ENCODE data around the gene SLC10A7. TPM values are rescaled to one million over a fixed set of nuclear protein-coding genes. Genes with fewer than 3 reads are reported as not detected.

SLC10A7 gene
- total and polyA plus RNA-seq, 7 experiments from 2014 or later: 7.9 to 26.8 (median 15.0) TPM

GRCh38 chr4:146382194-146382593, 139.5 kb downstream of the SLC10A7 start:
- Mint-ChIP-seq H3K9me3 (peaks cover 0 to 2% (median 0%) of the 10 kb centered on the region in 11 donors), H3K27ac (no peak overlapping the region), H3K36me3 (peaks cover 0 to 15% (median 0%) of the 10 kb centered on the region in 5 donors), H3K4me1 (peaks cover 0 to 16% (median under 1%) of the 10 kb centered on the region in 7 donors), H3K27me3 (no peaks in the 10 kb centered on the region), H3K4me3 (no peak overlapping the region)
- no peaks in the 10 kb centered on the region for H3K36me3 ChIP-seq (ENCODE audit: control insufficient read depth in 2 of 3, insufficient read depth in 3 of 3, low read length in 3 of 3)
- DNase-seq (no peak), ATAC-seq (no peak)
- CTCF ChIA-PET: interaction anchor here (0.5 kb wide), 1 partner anchor 562 kb away, joined by 3 read pairs; no protein-coding TSS in a partner anchor
- H3K4me1 ChIP-seq (ENCODE audit: control insufficient read depth in 2 of 2, insufficient read depth in 2 of 2, low read length in 2 of 2): no peaks in the 10 kb centered on the region
- POLR2A ChIA-PET: no interaction called here
- intact Hi-C loops (cut with micrococcal nuclease): no loop called here
- H3K9me3 ChIP-seq (ENCODE audit: control insufficient read depth in 2 of 3, low read length in 3 of 3): no peaks in the 10 kb centered on the region
- no peak overlapping the region for H3K4me3 ChIP-seq (ENCODE audit: low read length)
- no peak overlapping the region for H3K27ac ChIP-seq (ENCODE audit: low read depth, low read length)
- no peaks in the 10 kb centered on the region for H3K27me3 ChIP-seq (ENCODE audit: control insufficient read depth in 2 of 2, insufficient read depth in 2 of 2, low read length in 2 of 2)

- H3K4me1 Mint-ChIP-seq: peaks cover 0 to 13% (median 0%) of the 10 kb centered on the region in 7 donors
- no peak overlapping the region for H3K27ac Mint-ChIP-seq
- H3K27me3 ChIP-seq (ENCODE audit: control insufficient read depth in 2 of 2, insufficient read depth in 2 of 2, low read length in 2 of 2): no peaks in the 10 kb centered on the region
- H3K27me3 Mint-ChIP-seq: no peaks in the 10 kb centered on the region
- ChIA-PET CTCF (no interaction called here), POLR2A (no interaction called here)
- H3K27ac ChIP-seq (ENCODE audit: low read depth, low read length): no peak overlapping the region
- H3K9me3 ChIP-seq (ENCODE audit: control insufficient read depth in 2 of 3, low read length in 3 of 3): no peaks in the 10 kb centered on the region
- no peaks in the 10 kb centered on the region for H3K4me1 ChIP-seq (ENCODE audit: control insufficient read depth in 2 of 2, insufficient read depth in 2 of 2, low read length in 2 of 2)
- H3K36me3 Mint-ChIP-seq: peaks cover 0 to 16% (median 0%) of the 10 kb centered on the region in 5 donors
- DNase-seq (no peak), ATAC-seq (no peak)
- H3K36me3 ChIP-seq (ENCODE audit: control insufficient read depth in 2 of 3, insufficient read depth in 3 of 3, low read length in 3 of 3): no peaks in the 10 kb centered on the region
- no peak overlapping the region for H3K4me3 Mint-ChIP-seq
- intact Hi-C loops (cut with micrococcal nuclease): no loop called here
- no peak overlapping the region for H3K4me3 ChIP-seq (ENCODE audit: low read length)
- H3K9me3 Mint-ChIP-seq: peaks cover 0 to 4% (median 0%) of the 10 kb centered on the region in 11 donors
Observed at GRCh38 chr4:146381263-146381872, 140.4 kb downstream of the SLC10A7 start.

- Histone ChIP-seq H3K9me3 (ENCODE audit: control insufficient read depth in 2 of 3, low read length in 3 of 3) (no peaks in the 10 kb centered on the region), H3K27ac (ENCODE audit: low read depth, low read length) (no peak overlapping the region), H3K36me3 (ENCODE audit: control insufficient read depth in 2 of 3, insufficient read depth in 3 of 3, low read length in 3 of 3) (no peaks in the 10 kb centered on the region), H3K27me3 (ENCODE audit: control insufficient read depth in 2 of 2, insufficient read depth in 2 of 2, low read length in 2 of 2) (no peaks in the 10 kb centered on the region), H3K4me3 (ENCODE audit: low read length) (no peak overlapping the region), H3K4me1 (ENCODE audit: control insufficient read depth in 2 of 2, insufficient read depth in 2 of 2, low read length in 2 of 2) (no peaks in the 10 kb centered on the region)
- ChIA-PET POLR2A (no interaction called here), CTCF (no interaction called here)
- Mint-ChIP-seq H3K4me3 (no peak overlapping the region), H3K4me1 (peaks cover 0 to 10% (median 0%) of the 10 kb centered on the region in 7 donors), H3K9me3 (peaks cover 0 to 4% (median 0%) of the 10 kb centered on the region in 11 donors), H3K27ac (no peak overlapping the region), H3K36me3 (peaks cover 0 to 17% (median 0%) of the 10 kb centered on the region in 5 donors), H3K27me3 (no peaks in the 10 kb centered on the region)
- no peak for ATAC-seq
- DNase-seq: no peak
- intact Hi-C loops (cut with micrococcal nuclease): no loop called here
Observed at GRCh38 chr4:146379744-146380143, 142.0 kb downstream of the SLC10A7 start.

- intact Hi-C loops (cut with micrococcal nuclease): no loop called here
- Histone ChIP-seq H3K4me1 (ENCODE audit: control insufficient read depth in 2 of 2, insufficient read depth in 2 of 2, low read length in 2 of 2) (no peaks in the 10 kb centered on the region), H3K27ac (ENCODE audit: low read depth, low read length) (no peak overlapping the region), H3K27me3 (ENCODE audit: control insufficient read depth in 2 of 2, insufficient read depth in 2 of 2, low read length in 2 of 2) (no peaks in the 10 kb centered on the region), H3K9me3 (ENCODE audit: control insufficient read depth in 2 of 3, low read length in 3 of 3) (no peaks in the 10 kb centered on the region), H3K4me3 (ENCODE audit: low read length) (no peak overlapping the region), H3K36me3 (ENCODE audit: control insufficient read depth in 2 of 3, insufficient read depth in 3 of 3, low read length in 3 of 3) (no peaks in the 10 kb centered on the region)
- H3K4me1 Mint-ChIP-seq: peaks cover 0 to 40% (median 18%) of the 10 kb centered on the region in 7 donors
- no peak overlapping the region for H3K27ac Mint-ChIP-seq
- ChIA-PET CTCF (no interaction called here), POLR2A (no interaction called here)
- no peaks in the 10 kb centered on the region for H3K27me3 Mint-ChIP-seq
- H3K36me3 Mint-ChIP-seq: peaks cover 0 to 13% (median 0%) of the 10 kb centered on the region in 5 donors
- peaks cover 0 to 3% (median 0%) of the 10 kb centered on the region in 11 donors for H3K9me3 Mint-ChIP-seq
- DNase-seq: no peak
- no peak for ATAC-seq
- H3K4me3 Mint-ChIP-seq: no peak overlapping the region
Observed at GRCh38 chr4:146371812-146372211, 149.9 kb downstream of the SLC10A7 start.

GRCh38 chr4:146370841-146371240, 150.9 kb downstream of the SLC10A7 start:
- CTCF ChIA-PET: no interaction called here

GRCh38 chr4:146369446-146369845, 152.3 kb downstream of the SLC10A7 start:
- no peaks in the 10 kb centered on the region for H3K27me3 Mint-ChIP-seq
- no peak for DNase-seq
- Histone ChIP-seq H3K9me3 (ENCODE audit: control insufficient read depth in 2 of 3, low read length in 3 of 3) (no peaks in the 10 kb centered on the region), H3K36me3 (ENCODE audit: control insufficient read depth in 2 of 3, insufficient read depth in 3 of 3, low read length in 3 of 3) (no peaks in the 10 kb centered on the region), H3K27me3 (ENCODE audit: control insufficient read depth in 2 of 2, insufficient read depth in 2 of 2, low read length in 2 of 2) (no peaks in the 10 kb centered on the region), H3K4me1 (ENCODE audit: control insufficient read depth in 2 of 2, insufficient read depth in 2 of 2, low read length in 2 of 2) (no peaks in the 10 kb centered on the region), H3K4me3 (ENCODE audit: low read length) (no peak overlapping the region), H3K27ac (ENCODE audit: low read depth, low read length) (no peak overlapping the region)
- POLR2A ChIA-PET: no interaction called here
- intact Hi-C loops (cut with micrococcal nuclease): no loop called here
- no peak overlapping the region for H3K27ac Mint-ChIP-seq
- no peak overlapping the region for H3K4me3 Mint-ChIP-seq
- no peak for ATAC-seq
- peaks cover 0 to 3% (median under 1%) of the 10 kb centered on the region in 11 donors for H3K9me3 Mint-ChIP-seq
- CTCF ChIA-PET: no interaction called here
- H3K4me1 Mint-ChIP-seq: peaks cover 0 to 40% (median 18%) of the 10 kb centered on the region in 7 donors
- H3K36me3 Mint-ChIP-seq: peaks cover 0 to 6% (median 1%) of the 10 kb centered on the region in 5 donors

More at GRCh38 chr4:146370841-146371240, 150.9 kb downstream of the SLC10A7 start:
- DNase-seq (no peak), ATAC-seq (no peak)
- Histone ChIP-seq H3K9me3 (ENCODE audit: control insufficient read depth in 2 of 3, low read length in 3 of 3) (no peaks in the 10 kb centered on the region), H3K4me1 (ENCODE audit: control insufficient read depth in 2 of 2, insufficient read depth in 2 of 2, low read length in 2 of 2) (no peaks in the 10 kb centered on the region), H3K27ac (ENCODE audit: low read depth, low read length) (no peak overlapping the region), H3K27me3 (ENCODE audit: control insufficient read depth in 2 of 2, insufficient read depth in 2 of 2, low read length in 2 of 2) (no peaks in the 10 kb centered on the region), H3K36me3 (ENCODE audit: control insufficient read depth in 2 of 3, insufficient read depth in 3 of 3, low read length in 3 of 3) (no peaks in the 10 kb centered on the region), H3K4me3 (ENCODE audit: low read length) (no peak overlapping the region)
- Mint-ChIP-seq H3K4me3 (no peak overlapping the region), H3K36me3 (peaks cover 0 to 6% (median 0%) of the 10 kb centered on the region in 5 donors), H3K9me3 (peaks cover 0 to 3% (median 0%) of the 10 kb centered on the region in 11 donors), H3K27ac (peak overlapping the region in 1 of 9 donors; percentile 15), H3K27me3 (no peaks in the 10 kb centered on the region), H3K4me1 (peaks cover 0 to 40% (median 18%) of the 10 kb centered on the region in 7 donors)
- intact Hi-C loops (cut with micrococcal nuclease): no loop called here
- POLR2A ChIA-PET: no interaction called here

- Histone ChIP-seq H3K27ac (ENCODE audit: low read depth, low read length) (no peak overlapping the region), H3K36me3 (ENCODE audit: control insufficient read depth in 2 of 3, insufficient read depth in 3 of 3, low read length in 3 of 3) (no peaks in the 10 kb centered on the region), H3K9me3 (ENCODE audit: control insufficient read depth in 2 of 3, low read length in 3 of 3) (peaks cover 0 to 5% (median under 1%) of the 10 kb centered on the region in 3 experiments), H3K4me3 (ENCODE audit: low read length) (no peak overlapping the region), H3K27me3 (ENCODE audit: control insufficient read depth in 2 of 2, insufficient read depth in 2 of 2, low read length in 2 of 2) (no peaks in the 10 kb centered on the region), H3K4me1 (ENCODE audit: control insufficient read depth in 2 of 2, insufficient read depth in 2 of 2, low read length in 2 of 2) (no peaks in the 10 kb centered on the region)
- no peaks in the 10 kb centered on the region for H3K27me3 Mint-ChIP-seq
- H3K4me1 Mint-ChIP-seq: peaks cover 0 to 40% (median 18%) of the 10 kb centered on the region in 7 donors
- ChIA-PET CTCF (no interaction called here), POLR2A (no interaction called here)
- peaks cover 2 to 14% (median 10%) of the 10 kb centered on the region in 11 donors for H3K9me3 Mint-ChIP-seq
- intact Hi-C loops (cut with micrococcal nuclease): no loop called here
- DNase-seq (no peak), ATAC-seq (no peak)
- peak overlapping the region in 1 of 10 donors; percentile 42 for H3K4me3 Mint-ChIP-seq
- H3K36me3 Mint-ChIP-seq: peaks cover 0 to 11% (median 10%) of the 10 kb centered on the region in 5 donors
- H3K27ac Mint-ChIP-seq: peak overlapping the region in 1 of 9 donors; percentile 21
Observed at GRCh38 chr4:146368209-146368608, 153.5 kb downstream of the SLC10A7 start.

Measured in naive thymus-derived CD4-positive, alpha-beta T cell (primary cell).